D721Med (cell line): ENCODE data around the gene DEUP1.

ENCODE experiments used
- DNase-seq: peaks from one replicate; pipeline ENCODE4 v3.0.0; 2011; ENCODE audit warnings: low spot score; ENCODE audit not compliant: insufficient read length
- FAIRE-seq: peaks from 2 replicates; lab custom pipeline; 2011; peaks lifted over from hg19 to GRCh38; lab: Jason Lieb, UNC
- TF ChIP-seq, protein P1 (sequence below): IDR thresholded peaks from 2 replicates; pipeline ENCODE4 v1.5.1; 2012; ENCODE audit warnings: mild to moderate bottlenecking, control low read depth; ENCODE audit not compliant: insufficient read depth; ENCODE audit errors: missing control alignments

Gene DEUP1

GRCh38 chr11:93348930-93349329 is 18.4 kb downstream of the DEUP1 start:
- FAIRE-seq (no peak), DNase-seq (no peak)
- TF ChIP-seq, protein P1, sequence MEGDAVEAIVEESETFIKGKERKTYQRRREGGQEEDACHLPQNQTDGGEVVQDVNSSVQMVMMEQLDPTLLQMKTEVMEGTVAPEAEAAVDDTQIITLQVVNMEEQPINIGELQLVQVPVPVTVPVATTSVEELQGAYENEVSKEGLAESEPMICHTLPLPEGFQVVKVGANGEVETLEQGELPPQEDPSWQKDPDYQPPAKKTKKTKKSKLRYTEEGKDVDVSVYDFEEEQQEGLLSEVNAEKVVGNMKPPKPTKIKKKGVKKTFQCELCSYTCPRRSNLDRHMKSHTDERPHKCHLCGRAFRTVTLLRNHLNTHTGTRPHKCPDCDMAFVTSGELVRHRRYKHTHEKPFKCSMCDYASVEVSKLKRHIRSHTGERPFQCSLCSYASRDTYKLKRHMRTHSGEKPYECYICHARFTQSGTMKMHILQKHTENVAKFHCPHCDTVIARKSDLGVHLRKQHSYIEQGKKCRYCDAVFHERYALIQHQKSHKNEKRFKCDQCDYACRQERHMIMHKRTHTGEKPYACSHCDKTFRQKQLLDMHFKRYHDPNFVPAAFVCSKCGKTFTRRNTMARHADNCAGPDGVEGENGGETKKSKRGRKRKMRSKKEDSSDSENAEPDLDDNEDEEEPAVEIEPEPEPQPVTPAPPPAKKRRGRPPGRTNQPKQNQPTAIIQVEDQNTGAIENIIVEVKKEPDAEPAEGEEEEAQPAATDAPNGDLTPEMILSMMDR, result no peak

GRCh38 chr11:93350835-93351234 is 20.3 kb downstream of the DEUP1 start:
- FAIRE-seq, result no peak
- DNase-seq, result no peak
- TF ChIP-seq, protein P1, result no peak

DNA sequence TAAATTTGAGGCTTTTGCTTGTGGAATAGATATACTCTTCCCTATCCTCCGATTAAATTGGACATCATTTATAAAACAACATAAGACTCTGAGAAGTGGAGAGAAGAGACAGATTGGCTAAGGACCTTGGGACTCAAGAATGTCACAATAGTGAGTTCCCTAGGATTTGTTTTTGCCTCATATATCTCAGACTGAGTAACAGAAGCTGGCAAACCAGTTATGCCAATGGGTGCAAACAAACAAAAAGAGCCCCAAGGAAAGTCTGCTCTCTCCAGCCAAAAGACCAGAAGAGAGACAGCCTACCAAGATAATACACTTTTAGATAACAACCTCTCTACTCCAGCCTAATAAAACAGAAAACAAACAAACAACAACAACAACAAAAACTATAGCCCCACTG is 28.9 kb downstream of the DEUP1 start:
- no peak for FAIRE-seq
- TF ChIP-seq, protein P1, result no peak
- DNase-seq, result no peak

GRCh38 chr11:93361435-93361834 is 30.9 kb downstream of the DEUP1 start:
- FAIRE-seq, result no peak

DNA sequence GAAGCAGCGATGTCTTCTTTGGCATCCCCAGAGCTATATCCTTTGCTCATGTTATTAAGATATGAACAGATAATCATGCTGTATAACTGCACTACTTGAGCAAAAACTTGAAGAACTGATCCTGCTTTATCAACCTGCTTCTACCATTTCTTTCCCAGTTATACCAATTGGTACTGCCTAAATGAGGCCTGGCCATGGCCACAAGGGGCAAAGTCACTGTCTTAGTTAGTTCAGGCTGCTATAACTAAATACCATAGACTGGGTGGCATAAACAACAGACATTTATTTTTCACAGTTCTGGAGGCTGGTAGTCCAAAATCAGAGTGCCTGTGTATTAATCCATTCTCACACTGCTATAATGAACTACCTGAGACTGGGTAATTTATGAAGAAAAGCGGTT is 37.5 kb downstream of the DEUP1 start:
- TF ChIP-seq, protein P1, result no peak
- no peak for FAIRE-seq
- DNase-seq, result no peak

More at GRCh38 chr11:93361435-93361834, 30.9 kb downstream of the DEUP1 start:
- TF ChIP-seq, protein P1, result no peak
- no peak for DNase-seq

- TF ChIP-seq, protein P1, result no peak
- no peak for DNase-seq
- FAIRE-seq, result no peak
Observed at GRCh38 chr11:93370260-93370659, 39.7 kb downstream of the DEUP1 start.

GRCh38 chr11:93389737-93390136 is 59.2 kb downstream of the DEUP1 start:
- FAIRE-seq (no peak), DNase-seq (no peak)
- TF ChIP-seq, protein P1, result no peak
